ENCODE data around the gene METTL17.

GRCh38 chr14:21032326-21033132 is 42.7 kb downstream of the METTL17 start:
- no peak for TF ChIP-seq CTCF (IDR thresholded peaks at IDR 0.05; ENCODE audit: poor library complexity, severe bottlenecking)
- no peak for TF ChIP-seq EP300 (conservative IDR thresholded peaks at IDR 0.05; ENCODE audit: poor library complexity, severe bottlenecking)

Measured in neural cell (in vitro differentiated cells).